Astrocyte (in vitro differentiated cells and primary cell): ENCODE data around the gene HIVEP2. TPM values are rescaled to one million over a fixed set of nuclear protein-coding genes. Genes with fewer than 3 reads are reported as not detected.

Source experiments
- DNase-seq: peaks from one replicate; pipeline ENCODE4 v3.0.0-alpha.2; 2010; ENCODE audit warnings: low read depth
- FAIRE-seq: peaks from 2 replicates; lab custom pipeline; 2011; peaks lifted over from hg19 to GRCh38; lab: Jason Lieb, UNC
- H2AFZ ChIP-seq: 2 replicates; pipeline ENCODE4 v1.6.0; 2012; ENCODE audit warnings: low read depth, low read length, inconsistent platforms
- H3K27ac ChIP-seq: 2 replicates; pipeline ENCODE4 v1.5.1; 2011; ENCODE audit warnings: low read depth, low read length, inconsistent platforms
- H3K27me3 ChIP-seq: 2 replicates; pipeline ENCODE4 v1.6.0; 2011; ENCODE audit warnings: low read length, inconsistent platforms; ENCODE audit not compliant: insufficient read depth
- H3K36me3 ChIP-seq: 2 replicates; pipeline ENCODE4 v1.5.1; 2011; ENCODE audit warnings: low read length, inconsistent platforms; ENCODE audit not compliant: insufficient read depth
- H3K4me1 ChIP-seq: 2 replicates; pipeline ENCODE4 v1.5.1; 2011; ENCODE audit warnings: low read length, inconsistent platforms; ENCODE audit not compliant: insufficient read depth
- H3K4me2 ChIP-seq: 2 replicates; pipeline ENCODE4 v1.6.0; 2012; ENCODE audit warnings: low read length, inconsistent platforms
- H3K4me3 ChIP-seq: 2 replicates; pipeline ENCODE4 v1.5.1; 2011; ENCODE audit warnings: low read depth, mild to moderate bottlenecking, low read length, inconsistent platforms; ENCODE audit not compliant: insufficient read depth
- H3K79me2 ChIP-seq: 2 replicates; pipeline ENCODE4 v1.6.0; 2012; ENCODE audit warnings: mild to moderate bottlenecking, low read length, inconsistent platforms; ENCODE audit not compliant: insufficient read depth
- H3K9ac ChIP-seq: 2 replicates; pipeline ENCODE4 v1.6.0; 2012; ENCODE audit warnings: mild to moderate bottlenecking, low read length, inconsistent platforms
- H3K9me3 ChIP-seq: 2 replicates; pipeline ENCODE4 v1.5.1; 2012; ENCODE audit warnings: low read depth, mild to moderate bottlenecking, low read length, inconsistent platforms; ENCODE audit not compliant: insufficient read depth
- H4K20me1 ChIP-seq: 2 replicates; pipeline ENCODE4 v1.6.0; 2012; ENCODE audit warnings: low read length, inconsistent platforms; ENCODE audit not compliant: insufficient read depth
- H3K27ac Mint-ChIP-seq: one replicate; pipeline ENCODE4 v1.8.0; 2021; ENCODE audit warnings: mild to moderate bottlenecking, mixed read lengths; ENCODE audit not compliant: unreplicated experiment
- H3K27me3 Mint-ChIP-seq: one replicate; pipeline ENCODE4 v1.8.0; 2021; ENCODE audit warnings: low read depth, mixed read lengths; ENCODE audit not compliant: unreplicated experiment
- H3K36me3 Mint-ChIP-seq: one replicate; pipeline ENCODE4 v1.8.0; 2021; ENCODE audit warnings: low read depth, mixed read lengths; ENCODE audit not compliant: unreplicated experiment
- H3K4me1 Mint-ChIP-seq: one replicate; pipeline ENCODE4 v1.8.0; 2021; ENCODE audit warnings: low read depth, mixed read lengths; ENCODE audit not compliant: unreplicated experiment
- H3K4me3 Mint-ChIP-seq: one replicate; pipeline ENCODE4 v1.8.0; 2021; ENCODE audit warnings: mild to moderate bottlenecking, moderate library complexity, mixed read lengths; ENCODE audit not compliant: unreplicated experiment
- H3K9me3 Mint-ChIP-seq: one replicate; pipeline ENCODE4 v1.8.0; 2021; ENCODE audit warnings: mild to moderate bottlenecking, mixed read lengths; ENCODE audit not compliant: unreplicated experiment
- CTCF ChIP-seq: IDR thresholded peaks from 2 replicates; pipeline ENCODE4 v1.5.1; 2011; ENCODE audit warnings: low read depth, mild to moderate bottlenecking, inconsistent platforms, low read length, moderate library complexity; ENCODE audit not compliant: insufficient read depth
- EZH2 ChIP-seq: IDR thresholded peaks from 2 replicates; pipeline ENCODE4 v1.6.1; 2012; ENCODE audit warnings: mild to moderate bottlenecking, low read length, inconsistent platforms; ENCODE audit not compliant: insufficient read depth
- total RNA-seq: library from RNA; stranded (reverse); gene quantifications from 2 replicates; pipeline ENCODE4 v1.2.1, GENCODE V29; 2021

Gene HIVEP2
- total RNA-seq, 1 donor from 2014 or later: 21.2 TPM

- Mint-ChIP-seq H3K4me3 (no peak overlapping the region), H3K27me3 (no peaks in the 10 kb centered on the region), H3K36me3 (peaks cover 14% of the 10 kb centered on the region), H3K9me3 (peaks cover 6% of the 10 kb centered on the region), H3K4me1 (peaks cover 4% of the 10 kb centered on the region), H3K27ac (no peak overlapping the region)
- TF ChIP-seq CTCF (no peak), EZH2 (no peak)
- FAIRE-seq (no peak), DNase-seq (no peak)
- Histone ChIP-seq H3K36me3 (no peaks in the 10 kb centered on the region), H3K27me3 (no peaks in the 10 kb centered on the region), H3K9ac (no peak overlapping the region), H3K9me3 (no peaks in the 10 kb centered on the region), H3K79me2 (peaks cover 55% of the 10 kb centered on the region), H4K20me1 (peaks cover 13% of the 10 kb centered on the region), H3K4me3 (no peak overlapping the region), H3K4me2 (no peak overlapping the region), H3K27ac (no peak overlapping the region), H2AFZ (no peak overlapping the region), H3K4me1 (no peaks in the 10 kb centered on the region)
These were observed 29.9 kb downstream of the HIVEP2 start for GRCh38 chr6:142914937-142915697.

- peaks cover 12% of the 10 kb centered on the region for H4K20me1 ChIP-seq
- no peak for FAIRE-seq
- H3K4me3 Mint-ChIP-seq: no peak overlapping the region
These were observed 30.6 kb downstream of the HIVEP2 start for GRCh38 chr6:142914369-142914768.

More at GRCh38 chr6:142914369-142914768, 30.6 kb downstream of the HIVEP2 start:
- TF ChIP-seq EZH2 (no peak), CTCF (no peak)
- no peaks in the 10 kb centered on the region for H3K9me3 ChIP-seq
- no peak overlapping the region for H3K27ac ChIP-seq
- no peak overlapping the region for H3K9ac ChIP-seq
- peaks cover 57% of the 10 kb centered on the region for H3K79me2 ChIP-seq
- no peak for DNase-seq
- Mint-ChIP-seq H3K4me1 (peaks cover 4% of the 10 kb centered on the region), H3K36me3 (peaks cover 14% of the 10 kb centered on the region), H3K27ac (no peak overlapping the region), H3K27me3 (no peaks in the 10 kb centered on the region), H3K9me3 (peaks cover 6% of the 10 kb centered on the region)
- no peaks in the 10 kb centered on the region for H3K36me3 ChIP-seq
- no peaks in the 10 kb centered on the region for H3K27me3 ChIP-seq
- no peak overlapping the region for H3K4me2 ChIP-seq
- H3K4me3 ChIP-seq: no peak overlapping the region
- no peaks in the 10 kb centered on the region for H3K4me1 ChIP-seq
- H2AFZ ChIP-seq: no peak overlapping the region
